GF-D8 (cell line): ENCODE measurements around the gene HACD1.
"Not testable (repeated sequence)": the region's sequence is repeated elsewhere in the genome, so short reads cannot be mapped to it uniquely, and the experiment has no call there.

Source experiments
- DNase-seq: peaks from one replicate; lab custom pipeline; 2025; lab: John Stamatoyannopoulos, UW

HACD1 gene

DNA sequence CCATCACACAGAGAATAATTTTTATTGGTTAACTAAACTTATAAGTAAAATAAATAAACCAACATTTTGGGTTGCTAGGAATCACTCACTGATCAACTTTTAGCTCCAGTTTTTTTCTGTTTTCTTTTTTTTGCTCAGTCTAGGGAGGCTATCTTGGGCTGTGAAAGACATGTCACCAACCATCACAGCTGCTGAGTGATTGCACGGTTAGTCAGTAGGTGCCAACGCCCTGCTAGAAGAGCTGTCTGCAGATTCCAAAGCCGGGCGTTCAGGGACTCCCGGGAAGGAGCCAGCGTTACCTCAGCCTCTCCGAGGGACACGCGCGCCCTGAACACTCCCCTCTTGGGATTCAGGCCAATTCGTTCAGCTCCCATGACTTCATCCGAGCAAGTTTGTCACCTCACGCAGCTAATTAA lies 26.2 kb upstream of the HACD1 start:
- no peak for DNase-seq

DNA sequence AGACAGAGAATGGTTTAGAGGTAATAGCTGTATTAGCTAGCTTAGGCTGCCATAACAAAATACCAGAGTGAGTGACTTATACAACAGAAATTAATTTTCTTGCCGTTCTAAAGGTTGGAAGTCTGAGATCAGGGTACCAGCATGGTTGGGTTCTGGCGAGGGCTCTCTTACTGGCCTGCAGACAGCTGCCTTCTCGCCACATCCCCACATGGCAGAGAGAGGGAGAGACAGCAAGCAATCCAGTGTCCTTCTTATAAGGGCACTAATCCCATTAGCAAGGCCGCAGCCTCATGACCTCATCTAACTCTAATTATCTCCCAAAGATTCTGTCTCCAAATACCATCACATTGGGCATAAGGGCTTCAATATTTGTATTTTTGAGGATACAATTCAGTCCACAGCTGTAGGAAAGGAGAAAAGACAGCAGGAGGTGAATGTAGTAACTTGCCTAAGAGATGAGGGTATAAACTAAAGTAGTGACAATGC lies 23.2 kb upstream of the HACD1 start:
- DNase-seq: no peak

DNA sequence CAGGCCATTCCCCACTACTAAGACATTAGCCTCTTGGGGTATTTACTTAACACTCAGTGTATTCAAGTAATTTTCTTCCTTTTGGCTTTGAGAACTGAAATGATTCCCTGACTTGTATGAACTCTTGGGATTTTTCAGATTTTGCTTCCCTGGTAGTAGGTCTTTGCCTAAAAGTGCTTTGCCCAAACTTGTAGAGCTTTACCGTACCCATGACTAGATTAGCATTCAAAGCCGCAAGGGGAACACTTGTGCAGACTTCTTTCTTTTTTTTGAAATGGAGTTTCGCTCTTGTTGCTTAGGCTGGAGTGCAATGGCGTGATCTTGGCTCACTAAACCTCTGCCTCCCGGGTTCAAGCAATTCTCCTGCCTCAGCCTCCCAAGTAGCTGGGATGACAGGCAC lies 20.7 kb upstream of the HACD1 start:
- DNase-seq: no peak

DNA sequence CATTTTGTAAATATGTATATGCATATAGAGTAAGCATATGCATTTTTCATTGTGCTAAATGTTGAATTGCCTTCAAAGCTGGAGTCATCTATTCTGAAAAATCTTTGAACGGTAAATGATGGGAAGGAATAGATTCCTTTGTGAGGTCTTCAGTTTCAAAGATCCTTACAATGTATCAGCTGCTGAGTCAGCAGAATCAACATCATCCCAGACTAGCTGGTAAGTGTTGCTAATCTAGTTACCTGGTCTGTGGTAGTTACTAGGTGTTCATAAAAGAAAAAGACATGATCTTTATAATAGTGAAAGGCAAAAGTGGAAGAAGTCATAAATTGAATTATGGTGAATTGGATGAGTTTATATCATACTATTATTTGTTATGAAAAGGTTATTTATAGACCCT lies 16.2 kb upstream of the HACD1 start:
- DNase-seq: no peak

DNA sequence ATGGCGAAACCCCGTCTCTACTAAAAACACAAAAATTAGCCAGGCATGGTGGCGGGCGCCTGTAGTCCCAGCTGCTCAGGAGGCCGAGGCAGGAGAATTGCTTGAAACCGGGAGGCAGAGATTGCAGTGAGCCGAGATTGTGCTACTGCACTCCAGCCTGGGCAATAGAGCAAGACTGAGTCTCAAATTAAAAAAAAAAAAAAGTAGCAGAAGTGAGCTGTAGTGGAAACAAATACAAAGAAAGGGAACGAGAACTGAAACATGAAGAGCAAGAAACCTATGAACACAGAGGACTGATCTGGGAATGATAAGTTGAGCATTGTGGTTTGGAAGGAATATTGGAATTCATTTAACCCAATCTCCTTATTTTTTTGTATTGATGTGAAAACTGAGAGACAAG lies 15.4 kb upstream of the HACD1 start:
- DNase-seq: not testable (repeated sequence)

DNA sequence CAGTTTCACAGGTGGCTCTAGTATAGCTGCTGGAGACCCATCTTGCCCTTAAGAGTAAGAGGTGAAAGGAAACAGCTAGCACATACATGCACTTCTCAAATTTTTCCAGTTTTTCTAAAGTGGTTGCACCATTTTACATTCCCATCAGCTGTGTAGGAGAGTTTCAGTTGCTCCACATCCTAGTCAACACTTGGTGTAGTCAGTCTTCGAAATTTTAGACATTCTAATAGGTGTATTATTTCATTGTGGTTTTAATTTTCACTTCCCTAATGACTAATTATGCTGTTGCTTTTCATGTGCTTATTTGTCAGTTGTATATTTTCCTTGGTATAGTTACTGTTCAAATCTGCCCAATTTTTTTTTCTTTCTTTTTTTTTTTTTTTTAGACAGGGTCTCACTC lies 9.5 kb upstream of the HACD1 start:
- no peak for DNase-seq

DNA sequence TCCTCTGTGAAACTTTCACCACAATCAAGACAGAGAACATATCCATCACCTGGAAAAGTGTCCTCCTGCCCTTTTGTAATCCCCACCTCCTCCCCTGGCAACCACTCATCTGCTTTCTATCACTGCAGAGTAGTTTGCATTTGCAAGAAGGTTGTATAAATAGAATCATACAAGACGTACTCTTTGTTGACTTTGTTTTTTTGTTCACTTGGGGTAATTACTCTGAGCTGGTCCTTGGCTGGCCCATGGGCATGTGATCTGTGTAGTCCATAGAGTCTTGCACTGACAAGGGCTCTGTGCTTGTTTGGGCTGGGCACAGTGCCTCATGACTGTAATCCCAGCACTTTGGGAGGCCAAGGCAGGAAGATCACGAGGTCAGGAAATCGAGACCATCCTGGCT lies 7.8 kb upstream of the HACD1 start:
- DNase-seq: no peak

DNA sequence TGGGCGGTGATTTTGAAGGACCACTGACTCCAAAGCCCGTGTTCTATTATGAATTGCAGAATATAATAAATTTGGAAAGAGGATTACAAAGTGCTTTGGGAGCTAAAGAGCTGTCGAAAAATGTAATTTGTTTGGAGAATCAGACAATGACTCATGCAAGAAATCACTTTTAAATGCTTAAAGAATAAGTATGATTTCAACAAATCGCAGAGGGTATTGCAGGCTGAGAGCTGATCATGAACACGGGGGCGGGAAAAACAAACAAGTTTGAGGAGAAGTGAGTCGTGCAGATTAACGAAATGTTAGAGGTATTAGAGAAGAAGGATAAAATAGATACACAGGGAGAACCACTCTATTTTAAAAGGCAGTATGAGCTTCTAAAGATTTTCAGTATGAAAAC lies 4.9 kb upstream of the HACD1 start:
- no peak for DNase-seq

DNA sequence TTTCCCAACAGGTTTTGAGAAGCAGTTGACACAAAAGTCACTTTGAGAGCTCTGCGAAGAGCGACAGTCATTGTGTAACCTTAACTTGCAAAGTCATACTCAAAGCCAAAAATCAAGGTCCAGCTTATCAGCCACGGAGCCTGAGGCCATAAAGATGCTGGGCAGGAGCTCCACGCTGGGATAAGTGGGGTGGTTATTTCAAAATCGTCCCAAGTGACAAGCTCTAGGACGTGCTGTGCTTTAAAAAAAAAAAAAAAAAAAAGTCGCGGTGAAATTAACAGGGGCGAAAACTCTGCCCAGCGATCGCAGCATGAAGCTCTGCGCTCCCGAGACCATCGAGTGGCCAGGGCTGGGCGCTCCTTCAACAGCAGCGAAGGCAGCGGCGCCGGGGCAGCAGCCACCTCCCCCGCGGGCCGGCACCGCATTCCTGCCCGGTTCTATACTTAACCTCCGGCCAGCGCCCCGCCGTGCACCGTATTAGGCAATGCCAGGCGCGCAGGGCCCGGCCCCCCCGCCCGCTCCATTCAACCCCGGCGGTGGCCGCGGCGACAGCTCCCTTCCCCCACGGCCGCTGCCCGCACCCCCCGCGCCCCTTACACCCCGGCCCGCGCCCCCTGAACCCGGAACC lies 657 bp downstream of the HACD1 start:
- peak; percentile 67 for DNase-seq

DNA sequence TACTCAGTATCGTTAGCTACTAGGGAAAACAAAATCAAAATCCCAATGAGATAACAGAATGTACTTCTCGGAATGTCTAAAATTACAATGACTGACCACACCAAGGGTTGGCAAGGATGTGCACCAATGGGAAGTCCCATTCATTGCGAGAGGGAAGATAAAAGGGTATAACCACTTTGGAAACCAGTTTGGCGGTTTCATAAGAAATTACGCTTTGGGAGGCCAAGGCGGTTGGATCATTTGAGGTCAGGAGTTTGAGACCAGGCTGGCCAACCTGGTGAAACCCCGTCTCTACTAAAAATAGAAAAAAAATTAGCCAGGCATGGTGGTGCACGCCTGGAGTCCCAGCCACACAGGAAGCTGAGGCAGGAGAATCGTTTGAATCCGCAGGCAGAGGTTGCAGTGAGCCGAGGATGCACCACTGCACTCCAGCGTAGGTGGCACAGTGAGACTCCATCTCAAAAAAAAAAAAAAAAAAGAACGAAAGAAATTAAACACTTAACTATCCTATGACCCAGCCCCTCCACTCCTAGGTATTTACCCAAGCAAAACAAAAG lies 7.6 kb downstream of the HACD1 start:
- no peak for DNase-seq

DNA sequence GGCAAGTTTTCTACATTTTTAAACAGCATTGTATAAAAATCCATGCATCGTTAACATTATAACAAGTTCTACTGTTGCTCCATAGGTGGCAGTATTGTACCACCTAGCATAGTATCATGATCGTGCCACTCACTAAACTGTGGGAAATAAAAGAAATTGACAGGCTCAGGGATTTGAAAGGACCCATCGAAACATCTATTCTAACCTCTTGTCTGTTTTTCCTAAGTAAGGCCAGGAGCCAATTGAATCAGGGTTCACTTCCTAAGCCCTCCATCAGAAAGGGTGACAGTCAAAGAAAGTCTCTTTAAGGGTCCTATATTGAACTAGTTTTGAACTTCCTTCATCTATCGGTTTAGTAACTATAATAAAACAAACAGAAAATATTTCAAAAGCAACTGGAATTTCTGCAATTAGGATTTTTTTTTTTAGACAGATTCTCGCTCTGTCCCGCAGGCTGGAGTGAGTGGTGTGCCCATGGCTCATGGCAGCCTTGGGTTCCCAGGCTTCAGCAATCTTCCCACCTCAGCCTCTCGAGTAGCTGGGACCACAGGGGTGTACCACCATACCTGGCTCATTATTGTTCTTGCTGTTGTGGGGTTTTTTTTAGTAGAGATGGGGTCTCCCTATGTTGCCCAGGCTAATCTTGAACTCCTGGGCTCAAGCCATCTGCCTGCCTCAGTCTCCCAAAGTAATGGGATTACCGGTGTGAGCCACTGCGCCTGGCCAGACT lies 9.4 kb downstream of the HACD1 start:
- DNase-seq: peak; percentile 9

DNA sequence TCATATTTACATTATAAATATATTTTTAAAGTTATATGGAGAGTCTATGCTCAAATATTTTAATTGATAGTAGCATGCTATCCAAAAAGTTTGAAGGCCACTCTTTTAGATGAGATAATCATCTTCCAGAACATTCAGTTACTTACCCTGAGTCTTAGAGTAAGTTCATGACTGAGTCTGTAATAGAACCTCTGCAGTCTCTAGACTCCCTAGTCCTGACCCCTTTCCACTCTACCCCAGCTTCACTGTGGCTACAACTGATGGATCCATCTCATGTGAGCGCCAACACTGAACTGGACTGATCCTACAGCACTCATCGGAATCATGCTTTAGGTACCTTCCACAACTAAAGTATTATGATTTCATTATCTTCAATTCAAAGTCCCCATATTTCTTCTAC lies 10.1 kb downstream of the HACD1 start:
- DNase-seq: no peak

DNA sequence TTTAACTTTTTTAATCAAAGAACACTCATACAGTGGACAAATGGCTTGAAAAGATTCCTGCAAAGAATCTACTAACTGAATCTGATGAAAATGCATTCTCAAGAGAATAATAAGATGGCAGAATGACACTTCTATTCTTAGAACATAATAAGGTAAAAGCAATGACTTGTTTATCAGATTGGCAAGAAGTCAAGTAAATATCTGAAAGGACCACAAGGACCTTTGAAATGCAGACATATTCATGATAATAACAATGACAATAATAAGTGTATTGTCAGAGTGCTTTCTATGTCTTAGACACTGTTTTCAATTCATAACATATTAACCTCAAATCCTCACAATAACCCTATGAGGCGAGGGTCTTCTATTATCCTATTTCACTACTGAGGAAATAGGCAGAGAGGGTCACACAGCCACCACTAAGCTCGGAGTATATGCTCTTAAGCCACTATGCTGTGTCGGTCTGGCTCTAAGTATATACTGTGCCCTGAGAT lies 10.6 kb downstream of the HACD1 start:
- no peak for DNase-seq

DNA sequence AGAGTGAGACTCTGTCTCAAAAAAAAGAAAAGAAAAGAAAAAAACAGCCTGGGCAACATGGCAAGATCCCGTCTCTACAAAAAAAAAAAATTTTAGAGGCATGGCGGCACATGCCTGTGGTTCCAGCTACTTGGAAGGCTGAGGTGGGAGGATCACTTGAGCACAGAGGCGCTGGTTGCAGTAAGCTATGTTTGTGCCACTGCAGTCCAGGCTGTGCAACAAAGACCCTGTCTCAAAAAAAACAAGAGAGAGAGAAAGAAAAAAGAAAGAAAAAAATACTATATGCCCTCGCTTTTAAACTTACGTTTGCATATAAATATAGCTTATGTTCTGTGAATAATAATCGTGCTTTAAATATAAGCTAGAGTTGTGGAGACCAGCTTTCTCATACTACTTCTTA lies 11.2 kb downstream of the HACD1 start:
- no peak for DNase-seq

DNA sequence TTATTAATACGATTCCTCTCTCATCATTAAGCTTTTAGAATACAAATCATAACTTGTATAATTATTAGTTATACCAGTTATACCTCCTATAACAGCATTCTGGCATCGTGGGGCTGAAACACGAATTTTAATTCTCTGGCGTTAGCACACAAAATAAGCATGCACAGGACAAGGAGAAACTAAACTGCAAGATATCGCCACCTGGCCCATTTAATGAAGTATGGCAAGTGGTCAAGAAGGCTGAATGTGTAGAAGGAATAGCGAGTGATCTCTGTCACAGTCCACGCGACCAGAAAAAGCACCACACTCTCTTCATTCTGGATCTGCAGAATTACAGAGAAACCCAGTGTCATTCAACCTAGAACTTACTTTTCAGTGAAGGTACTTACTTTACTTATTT lies 18.1 kb downstream of the HACD1 start:
- DNase-seq: no peak

DNA sequence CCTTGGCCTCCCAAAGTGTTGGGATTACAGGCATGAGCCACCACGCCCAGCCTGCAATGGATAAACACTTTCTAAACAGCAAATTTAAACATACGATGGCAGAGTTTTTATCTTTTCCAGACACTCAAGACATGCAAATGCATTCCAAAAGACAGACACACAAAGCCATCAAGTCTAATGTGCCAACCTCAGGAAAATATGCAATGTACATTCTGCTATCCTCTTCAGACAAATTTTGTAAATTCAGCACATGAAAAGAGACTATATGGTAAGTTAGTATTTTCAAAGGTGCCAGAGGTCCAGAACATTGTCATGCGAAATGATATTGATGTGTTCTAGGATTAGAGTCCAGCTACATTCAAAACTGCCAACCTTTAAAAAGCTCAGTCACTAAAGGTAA lies 19.8 kb downstream of the HACD1 start:
- DNase-seq: no peak

DNA sequence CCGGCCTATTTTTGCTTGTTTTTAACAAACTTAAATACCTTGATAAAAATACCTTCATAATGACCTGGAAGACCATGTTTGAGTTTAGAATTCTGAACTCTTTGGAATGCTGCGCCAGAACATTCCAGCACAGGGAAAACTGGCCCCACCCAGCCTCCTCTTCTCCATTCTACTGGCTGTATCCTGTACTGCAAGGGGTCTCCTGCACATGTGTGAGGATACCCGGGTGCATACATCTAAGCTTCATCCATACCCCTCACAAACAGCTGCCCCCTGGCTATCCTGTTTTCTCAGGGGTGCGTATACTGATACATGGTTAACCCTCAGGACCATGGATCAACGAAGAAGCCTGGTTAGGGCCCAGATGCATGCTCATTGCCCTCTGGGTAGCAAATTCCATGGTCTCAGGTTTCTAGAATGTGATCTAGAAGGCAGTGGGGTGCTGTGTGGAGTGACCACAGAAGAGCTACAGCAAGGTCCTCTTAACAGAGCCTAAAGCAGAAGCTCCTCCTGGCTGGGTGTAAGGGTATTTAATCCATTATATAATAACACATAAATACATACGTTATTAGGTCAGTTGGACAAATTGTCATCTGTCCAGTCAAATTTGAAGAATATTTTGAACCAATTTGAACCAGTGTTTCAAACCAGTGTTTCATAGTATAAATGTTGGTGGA lies 26.1 kb downstream of the HACD1 start:
- no peak for DNase-seq

DNA sequence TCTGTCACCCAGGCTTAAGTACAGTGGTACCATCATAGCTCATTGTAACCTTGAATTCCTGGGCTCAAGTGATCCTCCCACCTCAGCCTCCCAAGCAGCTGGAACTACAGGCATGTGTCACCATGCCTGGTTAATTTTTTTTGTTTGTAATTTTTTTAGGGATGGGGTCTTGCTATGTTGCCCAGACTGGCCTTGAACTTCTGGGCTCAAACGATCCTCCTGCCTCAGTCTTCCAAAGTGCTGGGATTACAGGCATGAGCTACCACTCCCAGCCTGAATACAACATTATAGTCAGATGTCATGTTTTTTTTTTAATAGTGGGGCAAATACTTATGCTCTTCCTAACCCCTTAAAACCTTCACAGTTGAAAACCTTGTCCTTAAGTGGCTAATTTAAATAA lies 27.9 kb downstream of the HACD1 start:
- not testable (repeated sequence) for DNase-seq

DNA sequence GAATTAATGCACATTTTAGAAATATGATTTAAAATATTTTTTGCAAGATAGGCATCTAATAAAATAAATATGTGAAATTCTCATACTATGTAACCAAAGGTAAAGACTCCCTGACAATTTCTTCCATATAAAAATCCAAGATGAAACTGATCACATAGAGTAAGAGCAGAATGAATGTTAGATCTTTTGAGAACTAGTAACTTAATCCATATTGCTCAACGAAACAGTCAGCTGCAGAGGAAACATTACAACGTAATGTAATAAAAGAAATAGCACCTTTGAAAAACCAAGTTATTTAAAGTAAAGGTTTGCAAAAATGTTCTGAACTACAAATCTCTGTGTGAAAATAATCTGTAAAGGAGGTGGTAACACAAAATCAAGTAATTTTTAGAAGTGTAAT lies 28.8 kb downstream of the HACD1 start:
- no peak for DNase-seq

DNA sequence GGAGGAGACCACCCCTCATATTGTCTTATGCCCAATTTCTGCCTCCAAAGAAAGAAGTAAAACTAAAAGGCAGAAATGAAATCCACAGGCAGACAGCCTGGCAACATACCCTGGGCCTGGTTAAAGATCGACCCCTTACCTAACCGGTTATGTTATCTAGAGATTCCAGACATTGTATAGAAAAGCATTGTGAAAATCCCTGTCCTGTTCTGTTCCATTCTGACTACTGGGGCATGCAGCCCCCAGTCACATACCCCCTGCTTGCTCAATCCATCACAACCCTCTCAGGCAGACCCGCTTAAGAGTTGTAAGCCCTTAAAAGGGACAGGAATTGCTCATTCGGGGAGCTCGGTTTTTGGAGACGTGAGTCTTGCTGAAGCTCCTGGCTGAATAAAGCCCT lies 29.9 kb downstream of the HACD1 start:
- DNase-seq: not testable (repeated sequence)

DNA sequence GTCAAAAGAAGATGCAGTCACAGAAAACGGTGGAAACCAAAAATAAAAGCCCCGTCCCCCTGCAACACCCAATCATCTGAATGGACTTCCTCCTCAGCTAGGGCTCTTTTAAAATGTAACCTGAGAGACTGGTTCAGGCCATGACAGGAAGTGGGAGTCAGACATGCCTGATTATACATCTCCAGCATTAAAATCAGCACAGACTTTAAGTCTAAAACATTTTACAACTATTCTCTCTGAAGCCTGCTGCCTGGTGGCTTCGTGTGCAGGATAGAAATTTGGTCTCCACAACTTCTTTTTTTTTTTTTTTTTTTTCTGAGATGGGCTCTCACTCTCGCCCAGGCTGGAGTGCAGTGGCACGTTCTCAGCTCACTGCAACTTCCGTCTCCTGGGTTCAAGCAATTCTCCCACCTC lies 30.3 kb downstream of the HACD1 start:
- DNase-seq: peak; percentile 42

DNA sequence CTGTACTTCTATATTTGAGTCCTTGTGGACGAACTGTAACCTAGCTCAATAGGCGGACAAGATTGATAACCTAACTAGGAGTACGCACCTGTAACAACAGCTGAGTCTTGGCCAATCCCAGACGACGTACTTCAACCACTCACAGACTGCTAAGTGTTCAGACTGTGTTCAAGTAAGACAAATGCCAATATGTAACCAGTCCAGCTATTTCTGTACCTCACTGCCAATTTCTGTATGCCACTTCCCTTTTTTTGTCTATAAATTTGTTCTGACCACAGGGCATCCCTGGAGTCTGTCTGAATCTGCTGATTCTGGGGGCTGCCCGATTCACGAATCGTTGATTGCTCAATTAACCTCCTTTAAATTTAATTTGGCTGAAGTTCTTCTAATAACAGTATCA lies 32.2 kb downstream of the HACD1 start:
- DNase-seq: peak; percentile 44

DNA sequence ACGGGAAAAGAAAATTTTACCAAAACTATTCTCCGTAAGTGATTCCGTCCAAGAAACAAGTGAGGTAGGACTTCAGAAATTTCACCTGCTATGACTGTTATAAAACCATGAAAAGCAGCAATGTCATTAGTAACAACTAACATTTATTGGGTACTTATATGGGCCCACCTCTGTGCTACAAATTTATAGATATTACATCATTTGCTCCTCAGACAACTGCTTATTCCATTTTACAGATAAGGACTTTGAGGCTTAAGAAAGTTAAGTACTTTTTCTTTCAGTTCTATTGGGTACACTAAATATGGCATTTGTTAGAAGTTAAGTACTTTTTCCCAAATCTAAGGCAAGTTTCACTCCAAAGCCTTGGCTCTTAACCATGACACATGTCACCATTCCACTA lies 36.3 kb downstream of the HACD1 start:
- DNase-seq: no peak
